GM18858 (cell line): ENCODE results near the gene MPP3.

Source experiments
- ATAC-seq: cut with Tn5 transposase; IDR thresholded peaks from one replicate; pipeline ENCODE4 v1.9.1; 2021; ENCODE audit not compliant: unreplicated experiment

MPP3 gene

GRCh38 chr17:43753493-43754129 lies 79.3 kb downstream of the MPP3 start:
- no peak for ATAC-seq
